ENCODE results near the gene WDR27.

Gene WDR27

GRCh38 chr6:169591616-169592015 is 110.2 kb downstream of the WDR27 start:
- H3K27ac ChIP-seq, result no peak overlapping the region
- TF ChIP-seq, protein P1, sequence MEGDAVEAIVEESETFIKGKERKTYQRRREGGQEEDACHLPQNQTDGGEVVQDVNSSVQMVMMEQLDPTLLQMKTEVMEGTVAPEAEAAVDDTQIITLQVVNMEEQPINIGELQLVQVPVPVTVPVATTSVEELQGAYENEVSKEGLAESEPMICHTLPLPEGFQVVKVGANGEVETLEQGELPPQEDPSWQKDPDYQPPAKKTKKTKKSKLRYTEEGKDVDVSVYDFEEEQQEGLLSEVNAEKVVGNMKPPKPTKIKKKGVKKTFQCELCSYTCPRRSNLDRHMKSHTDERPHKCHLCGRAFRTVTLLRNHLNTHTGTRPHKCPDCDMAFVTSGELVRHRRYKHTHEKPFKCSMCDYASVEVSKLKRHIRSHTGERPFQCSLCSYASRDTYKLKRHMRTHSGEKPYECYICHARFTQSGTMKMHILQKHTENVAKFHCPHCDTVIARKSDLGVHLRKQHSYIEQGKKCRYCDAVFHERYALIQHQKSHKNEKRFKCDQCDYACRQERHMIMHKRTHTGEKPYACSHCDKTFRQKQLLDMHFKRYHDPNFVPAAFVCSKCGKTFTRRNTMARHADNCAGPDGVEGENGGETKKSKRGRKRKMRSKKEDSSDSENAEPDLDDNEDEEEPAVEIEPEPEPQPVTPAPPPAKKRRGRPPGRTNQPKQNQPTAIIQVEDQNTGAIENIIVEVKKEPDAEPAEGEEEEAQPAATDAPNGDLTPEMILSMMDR (conservative IDR thresholded peaks at IDR 0.05), result no peak

DNA sequence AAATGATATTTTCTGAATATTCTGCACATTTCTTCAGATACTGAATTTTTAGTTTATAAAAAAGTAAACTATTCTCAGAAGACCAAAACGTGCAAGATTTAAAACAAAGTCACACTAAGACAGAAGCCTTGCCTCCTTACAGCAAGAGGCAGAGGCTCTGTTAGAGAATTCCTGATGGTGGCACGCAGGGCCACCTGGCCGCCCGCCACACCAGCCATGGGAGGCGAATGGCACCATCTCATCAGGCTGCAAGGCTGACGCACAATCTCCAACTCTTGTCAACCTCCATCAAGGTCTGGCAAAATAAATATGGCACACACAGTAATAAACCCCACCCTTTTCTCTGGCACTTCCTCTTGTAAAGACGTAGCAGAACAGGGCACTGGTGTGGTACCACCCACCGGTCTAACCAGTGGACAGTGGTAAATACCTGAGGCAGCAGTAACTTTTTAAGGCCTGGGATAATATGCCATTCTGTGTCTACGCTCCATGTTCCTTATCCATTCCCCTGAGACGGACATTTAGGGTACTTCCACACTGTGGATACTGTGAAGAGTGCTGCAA is 111.4 kb downstream of the WDR27 start:
- no peak overlapping the region for H3K27ac ChIP-seq

DNA sequence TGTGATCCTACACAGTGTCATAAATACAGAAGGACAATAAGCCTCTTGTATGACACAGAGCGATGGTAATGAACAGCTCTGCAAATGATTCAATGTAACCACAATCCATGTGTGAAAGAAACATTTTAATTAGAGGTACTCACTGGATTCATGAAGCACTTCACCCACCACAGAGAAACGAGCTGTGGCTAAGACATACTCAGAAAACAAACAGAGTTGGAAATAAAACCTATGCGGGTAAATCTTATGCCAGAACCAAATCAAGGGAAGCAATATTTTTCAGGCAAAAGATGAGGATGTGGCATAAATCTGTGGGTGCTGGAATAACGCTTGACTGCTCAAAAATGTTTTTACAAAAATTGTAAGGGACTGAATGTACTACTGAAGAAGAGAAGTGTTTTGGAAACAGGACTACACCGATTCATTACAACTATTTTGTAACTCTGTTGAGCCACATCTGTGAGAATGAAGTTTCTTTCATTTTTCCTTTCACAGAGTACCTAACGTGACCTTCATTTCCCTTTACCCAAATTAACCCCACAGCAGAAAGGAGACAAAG is 112.1 kb downstream of the WDR27 start:
- TF ChIP-seq, protein P1 (conservative IDR thresholded peaks at IDR 0.05), result no peak
- H3K27ac ChIP-seq, result no peak overlapping the region

More for the DNA sequence above, 111.4 kb downstream of the WDR27 start:
- TF ChIP-seq, protein P1 (conservative IDR thresholded peaks at IDR 0.05), result no peak

GRCh38 chr6:169589293-169589692 is 112.5 kb downstream of the WDR27 start:
- no peak overlapping the region for H3K27ac ChIP-seq
- TF ChIP-seq, protein P1 (conservative IDR thresholded peaks at IDR 0.05), result no peak

DNA sequence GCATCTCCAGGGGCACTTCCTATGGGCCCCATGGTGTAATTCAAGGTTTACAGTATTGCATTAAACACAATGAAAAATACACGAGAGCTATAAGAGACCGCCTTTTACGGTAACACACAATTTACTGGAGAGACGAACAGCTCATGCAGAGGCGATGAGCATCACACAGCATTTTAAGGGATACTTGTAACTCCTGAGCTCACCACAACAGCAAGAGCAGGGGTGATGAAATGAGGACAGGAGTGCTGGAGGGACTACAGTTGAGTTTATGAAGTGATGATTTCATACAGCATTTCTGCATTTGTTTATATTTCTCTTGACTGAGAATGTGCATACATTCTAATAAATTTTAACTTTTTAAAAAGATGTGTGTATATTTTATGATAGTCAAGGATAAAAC is 113.9 kb downstream of the WDR27 start:
- TF ChIP-seq, protein P1 (conservative IDR thresholded peaks at IDR 0.05), result no peak
- H3K27ac ChIP-seq, result no peak overlapping the region

GRCh38 chr6:169583886-169584541 is 117.8 kb downstream of the WDR27 start:
- H3K27ac ChIP-seq, result no peak overlapping the region
- TF ChIP-seq, protein P1 (conservative IDR thresholded peaks at IDR 0.05), result no peak

GRCh38 chr6:169579407-169580111 is 122.3 kb downstream of the WDR27 start:
- TF ChIP-seq, protein P1 (conservative IDR thresholded peaks at IDR 0.05), result no peak
- H3K27ac ChIP-seq, result no peak overlapping the region
